ENCODE measurements around the gene SLX1A. TPM values are rescaled to one million over a fixed set of nuclear protein-coding genes. Genes with fewer than 3 reads are reported as not detected.

The SLX1A gene
- 11.6 and 17.2 TPM in 2 replicates for total RNA-seq

GRCh38 chr16:30193615-30194014, at the start of gene SLX1A, which contains the start of gene BOLA2B:
SLX1A (plus strand) TSS chr16:30193875; CDS start chr16:30194085, 210 bp downstream.
BOLA2B (minus strand) TSS chr16:30193666; CDS start chr16:30193595, 71 bp downstream.

GRCh38 chr16:30183233-30184095, 10.2 kb upstream of the SLX1A start, which contains the start of gene CORO1A:
CORO1A (plus strand) TSS chr16:30183602; CDS start chr16:30185210, 1,608 bp downstream.

GRCh38 chr16:30199049-30199448, 5.4 kb downstream of the SLX1A start, which contains the start of gene SULT1A3:
SULT1A3 (plus strand) TSS chr16:30199255; CDS start chr16:30200729, 1,474 bp downstream.

Other genes starting within 250 kb of the SLX1A start
- gene TMEM219, start 231.8 kb upstream of the SLX1A start, total RNA-seq = 57.5 and 67.9 TPM in 2 replicates
- gene TAOK2, start 220.0 kb upstream of the SLX1A start, total RNA-seq = 41.3 and 46.7 TPM in 2 replicates
- gene HIRIP3, start 198.3 kb upstream of the SLX1A start, total RNA-seq = 6.6 and 7.6 TPM in 2 replicates
- 11.9 and 13.1 TPM in 2 replicates for gene INO80E, start 197.6 kb upstream of the SLX1A start, total RNA-seq
- 0.16 and 0.34 TPM in 2 replicates for gene DOC2A, start 182.8 kb upstream of the SLX1A start, total RNA-seq
- gene C16orf92, start 170.7 kb upstream of the SLX1A start, total RNA-seq = not detected in 2 replicates
- not detected in 2 replicates for gene TLCD3B, start 162.6 kb upstream of the SLX1A start, total RNA-seq
- gene ALDOA, start 128.1 kb upstream of the SLX1A start, total RNA-seq = 263 and 375 TPM in 2 replicates
- gene PPP4C, start 117.9 kb upstream of the SLX1A start, total RNA-seq = 151 and 167 TPM in 2 replicates
- gene TBX6, start 102.0 kb upstream of the SLX1A start, total RNA-seq = 0.16 and 0.26 TPM in 2 replicates
- 7.3 and 12.0 TPM in 2 replicates for gene YPEL3, start 97.7 kb upstream of the SLX1A start, total RNA-seq
- 0.95 and 3.2 TPM in 2 replicates for gene GDPD3, start 80.3 kb upstream of the SLX1A start, total RNA-seq
- 40.4 and 43.2 TPM in 2 replicates for gene MAPK3, start 70.7 kb upstream of the SLX1A start, total RNA-seq
- 0.60 and 0.79 TPM in 2 replicates for gene CORO1A, start 10.3 kb upstream of the SLX1A start, total RNA-seq
- gene BOLA2B, start 209 bp upstream of the SLX1A start, total RNA-seq = 27.8 and 29.3 TPM in 2 replicates
- gene SULT1A3, start 5.4 kb downstream of the SLX1A start, total RNA-seq = 1.3 and 1.7 TPM in 2 replicates
- 1.1 and 1.7 TPM in 2 replicates for gene NPIPB13, start 54.6 kb downstream of the SLX1A start, total RNA-seq
- gene CD2BP2, start 161.4 kb downstream of the SLX1A start, total RNA-seq = 31.2 and 40.7 TPM in 2 replicates
- 21.3 and 25.2 TPM in 2 replicates for gene TBC1D10B, start 176.6 kb downstream of the SLX1A start, total RNA-seq
- 0.95 TPM in 1 of 2 replicates, not detected in the other for gene MYL11, start 180.9 kb downstream of the SLX1A start, total RNA-seq
- gene SEPTIN1, start 188.7 kb downstream of the SLX1A start, total RNA-seq = under 0.01 and 0.26 TPM in 2 replicates
- 3.1 and 4.4 TPM in 2 replicates for gene ZNF48, start 201.5 kb downstream of the SLX1A start, total RNA-seq
- 9.6 and 13.6 TPM in 2 replicates for gene ZNF771, start 213.7 kb downstream of the SLX1A start, total RNA-seq
- gene DCTPP1, start 236.2 kb downstream of the SLX1A start, total RNA-seq = 6.0 and 12.0 TPM in 2 replicates